Lower leg skin (tissue), 4 donors: ENCODE data around the gene TCP11. TPM values are rescaled to one million over a fixed set of nuclear protein-coding genes. Genes with fewer than 3 reads are reported as not detected.

Experiments used
- DNase-seq, 2 donors: peaks; one replicate each; pipeline ENCODE4 v3.0.0-alpha.2; 2019; ENCODE audit warnings: low spot score in 2 of 2
- H3K4me3 ChIP-seq: fragments of 200-600 bp; sonication (generic); 2 replicates; pipeline ENCODE4 v1.5.1; 2017; ENCODE audit warnings: mild to moderate bottlenecking, low read depth; ENCODE audit not compliant: poor library complexity, severe bottlenecking
- POLR2A ChIP-seq, 2 donors: fragments of 450-650 bp; IDR thresholded peaks; one replicate each; pipeline ENCODE4 v1.6.1; 2016 to 2017; ENCODE audit warnings: antibody characterized with exemption in 2 of 2, mild to moderate bottlenecking in 1 of 2, moderate library complexity in 1 of 2
- WGBS, 2 donors: methylation state at CpG; one replicate each; pipeline ENCODE4 v1.1.5; 2018; 5-methylcytosine and 5-hydroxymethylcytosine counted together
- intact Hi-C: fragments of 100-400 bp; cut with DNase I; formaldehyde crosslinking; loops from one replicate; pipeline ENCODE4 v1.15.0; 2023; ENCODE audit warnings: low total_unique reads
- total RNA-seq, 4 donors: library from RNA; depleted of rRNA; stranded (reverse); fragments of >200 nt; gene quantifications; one replicate each; pipeline ENCODE4 v1.1.0, GENCODE V29; 2016
- TF ChIP-seq, protein P1 (sequence below), 3 donors: fragments of 450-650 bp; IDR thresholded peaks; one replicate each; pipeline ENCODE4 v1.5.1; 2016; ENCODE audit warnings: antibody characterized with exemption in 3 of 3, mild to moderate bottlenecking in 3 of 3, moderate library complexity in 2 of 3

Gene TCP11
- total RNA-seq, 4 donors from 2014 or later: 0.97 to 1.7 TPM; not detected in 2

GRCh38 chr6:35148167-35148741 lies 7.1 kb upstream of the TCP11 start:
- TF ChIP-seq, protein P1, sequence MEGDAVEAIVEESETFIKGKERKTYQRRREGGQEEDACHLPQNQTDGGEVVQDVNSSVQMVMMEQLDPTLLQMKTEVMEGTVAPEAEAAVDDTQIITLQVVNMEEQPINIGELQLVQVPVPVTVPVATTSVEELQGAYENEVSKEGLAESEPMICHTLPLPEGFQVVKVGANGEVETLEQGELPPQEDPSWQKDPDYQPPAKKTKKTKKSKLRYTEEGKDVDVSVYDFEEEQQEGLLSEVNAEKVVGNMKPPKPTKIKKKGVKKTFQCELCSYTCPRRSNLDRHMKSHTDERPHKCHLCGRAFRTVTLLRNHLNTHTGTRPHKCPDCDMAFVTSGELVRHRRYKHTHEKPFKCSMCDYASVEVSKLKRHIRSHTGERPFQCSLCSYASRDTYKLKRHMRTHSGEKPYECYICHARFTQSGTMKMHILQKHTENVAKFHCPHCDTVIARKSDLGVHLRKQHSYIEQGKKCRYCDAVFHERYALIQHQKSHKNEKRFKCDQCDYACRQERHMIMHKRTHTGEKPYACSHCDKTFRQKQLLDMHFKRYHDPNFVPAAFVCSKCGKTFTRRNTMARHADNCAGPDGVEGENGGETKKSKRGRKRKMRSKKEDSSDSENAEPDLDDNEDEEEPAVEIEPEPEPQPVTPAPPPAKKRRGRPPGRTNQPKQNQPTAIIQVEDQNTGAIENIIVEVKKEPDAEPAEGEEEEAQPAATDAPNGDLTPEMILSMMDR (IDR thresholded peaks at IDR 0.05): no peak
- no peak for TF ChIP-seq POLR2A (IDR thresholded peaks at IDR 0.05)
- WGBS, 2 donors: 39 to 45% methylated on average over 8 of the region's 8 CpGs
- intact Hi-C loops: loop anchor here (10.0 kb wide), 1 partner anchor 97 kb away; no protein-coding TSS in a partner anchor
- H3K4me3 ChIP-seq: no peak overlapping the region
- no peak for DNase-seq

DNA sequence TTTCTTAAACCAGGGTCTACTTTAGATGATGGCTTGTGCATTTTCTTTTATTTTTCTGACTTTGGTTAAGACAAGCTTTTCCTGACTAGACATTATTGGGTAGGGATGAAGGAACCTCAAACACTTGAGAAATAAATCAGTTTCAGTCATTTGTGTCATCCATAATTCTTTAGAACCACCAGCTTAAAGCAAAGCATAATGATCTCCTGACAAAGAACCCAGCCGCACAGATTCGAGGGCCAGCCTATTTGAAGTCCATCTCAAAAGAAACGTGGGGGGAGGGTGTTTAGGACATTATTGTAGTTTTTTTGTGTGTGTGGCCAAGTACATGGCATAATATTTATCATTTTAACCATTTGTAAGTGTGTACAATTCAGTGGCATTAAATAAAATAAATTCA lies 6.3 kb upstream of the TCP11 start:
- WGBS, 2 donors: 81 to 82% methylated on average over 3 of the region's 3 CpGs
- intact Hi-C loops: loop anchor here (10.0 kb wide), 1 partner anchor 97 kb away; no protein-coding TSS in a partner anchor
- DNase-seq: no peak
- no peak overlapping the region for H3K4me3 ChIP-seq
- TF ChIP-seq, protein P1 (IDR thresholded peaks at IDR 0.05): no peak
- no peak for TF ChIP-seq POLR2A (IDR thresholded peaks at IDR 0.05)

DNA sequence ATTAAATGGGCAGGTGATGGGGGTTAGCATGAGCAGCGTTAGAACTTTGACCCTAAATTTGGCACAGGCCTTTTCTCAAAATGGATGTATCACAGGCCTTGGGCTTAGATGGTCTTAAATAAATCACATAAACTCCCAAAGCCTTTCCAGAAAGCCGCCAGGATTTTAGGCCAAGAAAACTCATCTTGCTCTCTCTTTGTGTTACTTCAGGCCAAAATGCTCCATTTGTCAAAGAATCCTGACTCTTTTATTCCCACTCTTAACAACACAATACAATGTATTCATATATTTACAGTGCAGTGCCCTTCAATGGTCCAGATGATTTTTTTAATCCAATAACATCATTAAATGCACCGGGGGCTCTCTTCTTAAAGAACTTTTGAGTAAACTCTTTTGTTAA lies 5.9 kb upstream of the TCP11 start:
- TF ChIP-seq, protein P1 (IDR thresholded peaks at IDR 0.05): no peak
- TF ChIP-seq POLR2A (IDR thresholded peaks at IDR 0.05): no peak
- no peak overlapping the region for H3K4me3 ChIP-seq
- intact Hi-C loops: loop anchor here (10.0 kb wide), 1 partner anchor 98 kb away; no protein-coding TSS in a partner anchor
- 84 to 88% methylated on average over 3 of the region's 3 CpGs for WGBS, 2 donors
- DNase-seq: no peak

- WGBS, 2 donors: 69 to 75% methylated on average over 6 of the region's 6 CpGs
- TF ChIP-seq POLR2A (IDR thresholded peaks at IDR 0.05): no peak
- TF ChIP-seq, protein P1 (IDR thresholded peaks at IDR 0.05): no peak
- DNase-seq: no peak
- no peak overlapping the region for H3K4me3 ChIP-seq
- intact Hi-C loops: loop anchor here (10.0 kb wide), 1 partner anchor 98 kb away; no protein-coding TSS in a partner anchor
Measured at GRCh38 chr6:35146453-35146852, 5.3 kb upstream of the TCP11 start.

DNA sequence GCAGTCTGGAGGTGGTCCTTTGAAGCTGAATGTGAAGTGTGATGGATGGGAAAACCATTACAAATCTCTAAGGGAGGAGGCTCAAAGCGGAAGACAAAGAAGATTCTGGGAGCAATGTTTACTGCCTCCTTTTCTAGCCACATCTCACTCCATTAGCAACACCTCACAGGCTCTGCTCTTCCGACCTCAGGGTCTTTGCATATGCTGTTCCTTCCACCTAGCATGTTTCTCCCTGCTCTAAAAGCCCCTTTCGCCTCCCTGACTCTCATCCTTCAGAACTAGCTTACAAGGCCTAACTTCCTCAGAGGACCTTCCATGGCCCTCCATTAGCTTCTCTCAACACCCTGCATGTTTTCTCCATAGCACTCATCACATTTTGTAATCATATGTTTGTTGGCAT lies 4.6 kb upstream of the TCP11 start:
- DNase-seq: no peak
- 91 to 98% methylated on average over 3 of the region's 3 CpGs for WGBS, 2 donors
- H3K4me3 ChIP-seq: no peak overlapping the region
- intact Hi-C loops: loop anchor here (10.0 kb wide), 1 partner anchor 99 kb away; no protein-coding TSS in a partner anchor
- TF ChIP-seq POLR2A (IDR thresholded peaks at IDR 0.05): no peak
- TF ChIP-seq, protein P1 (IDR thresholded peaks at IDR 0.05): no peak
